GM18508 (cell line): ENCODE results near the gene MED13.
"Not testable (repeated sequence)": the region's sequence is repeated elsewhere in the genome, so short reads cannot be mapped to it uniquely, and the experiment has no call there.

Source experiments
- ATAC-seq: cut with Tn5 transposase; IDR thresholded peaks from one replicate; pipeline ENCODE4 v1.9.1; 2021; ENCODE audit warnings: moderate number of reproducible peaks; ENCODE audit not compliant: insufficient read depth, unreplicated experiment

Gene MED13

DNA sequence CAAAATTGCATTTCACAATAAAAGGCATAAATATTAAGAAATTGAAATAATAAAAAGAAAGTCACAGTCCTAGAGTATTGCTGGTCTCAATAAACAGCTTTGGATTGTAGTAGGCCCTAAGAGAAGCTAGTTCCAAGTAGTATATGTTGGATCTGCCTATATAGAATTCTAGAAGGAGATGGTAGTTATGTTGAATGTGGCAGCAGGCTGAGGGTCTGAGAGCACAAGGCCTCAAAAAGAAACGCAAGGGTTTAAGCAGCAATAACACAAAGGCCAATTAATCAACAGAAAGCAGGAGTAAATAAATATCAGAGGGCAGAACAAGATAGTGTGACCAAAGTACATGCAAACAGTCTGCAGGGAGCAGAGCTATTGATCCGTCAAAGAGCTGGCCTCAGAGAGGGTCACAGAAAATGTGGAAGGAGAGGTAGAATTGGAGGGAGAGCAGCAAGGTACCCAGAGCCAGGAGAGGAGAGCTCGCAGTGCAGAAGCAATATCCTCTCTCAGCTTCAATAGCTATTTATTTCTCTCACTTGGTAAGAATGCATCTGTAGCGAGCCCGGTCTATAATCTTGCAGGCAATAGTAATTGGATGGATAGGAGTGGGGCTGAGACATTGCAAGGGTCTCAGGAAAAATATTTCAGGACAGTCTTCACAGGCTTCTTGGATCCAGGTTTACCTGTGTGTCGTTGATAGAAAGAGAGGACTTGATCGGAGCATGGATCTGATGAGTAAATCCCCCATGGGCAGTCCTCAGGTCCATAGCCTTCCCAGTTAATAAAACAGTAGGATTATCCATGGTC lies 25.1 kb upstream of the MED13 start:
- ATAC-seq = no peak

DNA sequence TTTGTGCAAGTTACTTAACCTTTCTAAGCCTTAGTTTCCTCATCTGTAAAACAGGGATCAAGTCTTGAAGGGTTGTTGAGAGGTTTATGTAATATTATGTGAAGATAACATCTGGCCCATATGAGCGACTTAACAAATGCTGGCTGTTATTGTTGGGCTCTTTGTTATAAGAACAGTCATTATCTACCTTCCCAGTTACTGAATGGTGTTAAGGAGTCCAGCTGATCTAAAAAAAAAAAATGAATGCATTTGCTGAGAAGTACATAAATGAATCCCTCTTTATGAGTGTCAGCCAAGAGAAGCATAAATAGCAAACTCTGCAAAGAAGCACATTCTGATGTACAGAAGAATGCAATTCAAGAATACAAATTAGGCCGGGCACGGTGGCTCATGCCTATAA lies 24.3 kb upstream of the MED13 start:
- ATAC-seq = no peak

DNA sequence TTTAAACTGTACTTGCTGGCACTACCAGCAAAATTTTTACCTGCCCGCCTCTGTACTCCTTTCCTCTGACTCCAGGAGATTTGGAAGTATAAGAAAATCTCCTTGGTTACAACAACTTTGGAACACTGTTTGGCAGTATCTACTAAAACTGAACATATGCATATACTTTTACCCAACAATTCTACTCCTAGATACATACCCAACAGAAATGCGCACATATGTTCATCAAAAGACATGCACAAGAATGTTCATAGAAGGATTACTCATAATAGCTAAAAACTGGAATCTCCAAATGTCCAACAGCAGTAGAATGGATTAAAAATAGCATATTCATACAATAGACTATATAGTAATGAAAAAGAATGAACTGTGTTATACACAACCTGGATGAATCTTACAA lies 21.7 kb upstream of the MED13 start:
- no peak for ATAC-seq

DNA sequence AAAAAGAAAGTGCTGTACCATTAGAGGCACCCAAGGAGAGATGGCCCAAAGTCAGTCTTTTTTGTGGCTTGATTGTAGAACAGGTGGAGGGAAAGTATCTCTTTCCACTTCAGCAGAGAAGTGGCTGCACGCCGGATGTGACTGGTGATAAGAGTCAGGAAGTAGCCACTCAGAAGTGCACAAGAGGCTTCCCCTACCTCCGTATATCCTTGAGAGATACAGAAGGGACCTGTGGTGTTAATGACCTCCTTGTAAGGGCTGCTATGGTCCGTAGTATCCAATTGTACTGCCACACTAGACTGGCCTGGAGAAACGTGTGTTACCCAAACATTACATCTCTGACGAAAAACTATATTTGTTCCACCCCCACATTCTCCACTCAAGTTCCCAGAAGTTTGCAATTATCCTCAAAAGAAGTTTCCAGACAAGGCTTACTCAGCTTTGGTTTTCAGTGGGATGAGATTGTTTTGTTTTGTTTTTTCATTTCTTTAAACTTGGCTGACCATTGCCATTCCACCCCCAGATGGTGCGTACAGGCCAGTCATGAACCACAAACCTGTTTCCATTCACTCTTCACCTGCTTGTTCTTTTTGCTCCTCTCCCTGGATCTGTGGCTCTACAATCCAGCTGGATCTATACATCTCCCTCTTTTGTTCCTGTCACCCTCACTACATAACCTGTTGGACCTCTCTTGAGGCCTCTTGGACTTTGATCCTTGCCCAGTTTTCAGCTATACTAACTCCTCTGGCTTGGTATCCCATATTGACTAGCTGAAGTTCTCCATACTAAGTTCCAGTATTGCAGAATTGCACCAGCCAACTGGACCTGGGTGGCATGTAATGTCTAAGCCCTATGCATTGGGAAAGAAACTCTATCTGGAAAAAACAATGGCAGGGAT lies 20.7 kb upstream of the MED13 start:
- no peak for ATAC-seq

DNA sequence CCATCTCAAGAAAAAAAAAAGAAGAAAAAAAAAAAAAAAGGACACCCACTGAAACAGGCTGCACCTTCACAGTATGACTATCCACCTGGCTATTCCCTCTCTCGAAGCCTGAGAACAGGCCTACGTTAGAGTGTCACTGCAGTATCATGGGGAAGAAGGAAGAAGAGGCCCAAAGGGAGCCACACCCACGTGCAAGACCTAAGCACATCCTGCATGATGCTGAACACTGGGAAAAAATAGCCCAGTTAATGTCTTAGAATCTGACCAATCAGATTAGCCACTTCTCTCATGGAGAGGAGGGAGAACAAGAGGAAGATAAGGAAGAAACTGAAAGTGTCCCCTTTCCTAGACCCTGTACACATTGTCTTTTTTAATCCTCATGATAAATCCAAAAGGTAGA lies 19.5 kb upstream of the MED13 start:
- ATAC-seq = no peak

DNA sequence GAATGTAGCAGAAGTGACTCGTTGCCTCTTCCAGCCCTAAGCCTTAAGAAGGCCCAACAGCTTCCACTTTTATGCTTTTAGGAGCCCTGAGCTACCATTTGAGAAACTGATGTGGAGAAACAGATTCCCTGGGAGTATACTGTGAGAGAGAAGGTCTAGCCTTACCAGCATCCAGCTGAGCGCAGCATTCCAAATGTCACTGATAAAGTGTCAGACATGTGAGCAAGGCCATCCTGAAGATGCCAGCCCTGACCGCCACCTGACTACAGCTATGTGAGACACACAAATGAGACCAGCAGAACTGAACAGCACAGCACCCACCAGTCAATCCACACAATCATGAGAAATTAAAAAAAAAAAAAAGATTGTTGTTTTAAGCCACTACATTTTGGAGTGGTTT lies 18.6 kb upstream of the MED13 start:
- no peak for ATAC-seq

DNA sequence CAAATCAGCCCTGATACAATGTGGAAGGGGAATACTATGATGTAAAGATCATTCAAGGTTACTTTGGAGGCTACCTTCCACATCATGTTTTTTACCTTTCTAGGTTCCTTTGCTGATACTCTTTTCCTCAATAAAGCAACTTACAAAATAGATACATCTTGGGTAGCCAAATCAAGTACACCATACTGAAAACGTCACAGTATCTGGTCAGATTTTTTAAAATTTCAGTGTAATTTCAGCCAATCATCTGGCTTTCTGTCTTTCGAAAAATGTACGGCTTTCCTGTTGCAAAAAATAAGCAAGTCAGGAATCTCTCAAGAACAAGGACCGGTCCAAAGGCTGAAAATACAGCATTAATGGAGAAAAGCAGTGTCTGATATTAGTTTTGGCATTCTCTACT lies 15.6 kb upstream of the MED13 start:
- ATAC-seq = no peak

DNA sequence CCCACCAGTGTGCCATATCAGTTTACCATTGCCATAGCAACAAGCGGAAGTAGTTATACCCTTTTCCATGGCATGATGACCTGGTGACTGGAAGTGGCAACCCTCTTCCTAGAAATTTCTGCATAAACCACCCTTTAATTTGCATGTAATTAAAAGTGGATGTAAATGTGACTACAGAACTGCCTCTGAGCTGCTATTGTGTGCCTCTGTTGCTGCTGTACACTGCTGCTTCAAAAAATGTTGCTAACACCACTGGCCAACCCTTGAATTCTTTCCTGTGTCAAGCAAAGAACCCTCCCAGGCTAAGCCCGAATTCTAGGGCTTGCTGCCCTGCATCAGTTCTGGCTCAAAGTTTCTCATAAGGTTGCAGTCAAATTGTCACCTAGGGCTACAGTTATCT lies 12.9 kb upstream of the MED13 start:
- ATAC-seq = no peak

DNA sequence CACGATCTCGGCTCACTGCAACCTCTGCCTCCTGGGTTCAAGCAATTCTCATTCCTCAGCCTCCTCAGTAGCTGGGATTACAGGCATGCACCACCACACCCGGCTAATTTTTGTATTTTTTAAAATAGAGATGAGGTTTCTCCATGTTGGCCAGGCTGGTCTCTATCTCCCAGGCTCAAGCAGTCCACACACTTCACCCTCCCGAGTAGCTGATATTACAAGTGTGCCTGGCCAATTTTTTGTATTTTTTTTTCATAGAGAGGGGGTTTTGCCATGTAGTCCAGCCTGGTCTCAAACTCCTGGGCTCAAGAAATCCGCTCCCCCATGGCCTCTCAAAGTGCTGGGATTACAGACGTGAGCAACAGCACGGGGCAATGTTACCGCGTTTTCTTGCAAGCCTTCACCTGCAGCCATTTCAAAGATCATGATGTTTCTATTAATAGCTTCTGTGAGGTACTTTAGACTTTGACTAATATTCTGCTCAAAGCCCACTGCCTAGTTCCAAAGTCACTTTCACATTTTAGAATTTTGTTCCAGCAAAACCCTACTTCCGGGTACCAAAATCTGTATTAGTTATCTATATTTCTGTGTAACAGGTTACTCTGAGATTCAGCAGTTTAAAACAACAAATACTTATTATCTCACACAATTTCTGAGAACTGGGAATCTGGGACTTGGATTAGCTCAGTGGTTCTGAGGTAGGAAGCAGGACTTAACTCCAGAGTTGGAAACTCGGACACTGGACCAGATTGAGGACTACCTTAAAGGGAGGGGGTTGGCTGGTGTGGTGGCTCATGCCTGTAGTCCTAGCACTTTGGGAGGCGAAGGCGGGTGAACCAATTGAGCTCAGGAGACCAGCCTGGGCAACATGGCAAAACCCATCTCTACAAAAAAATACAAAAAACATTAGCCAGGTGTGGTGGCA lies 12.0 kb upstream of the MED13 start:
- no peak for ATAC-seq

DNA sequence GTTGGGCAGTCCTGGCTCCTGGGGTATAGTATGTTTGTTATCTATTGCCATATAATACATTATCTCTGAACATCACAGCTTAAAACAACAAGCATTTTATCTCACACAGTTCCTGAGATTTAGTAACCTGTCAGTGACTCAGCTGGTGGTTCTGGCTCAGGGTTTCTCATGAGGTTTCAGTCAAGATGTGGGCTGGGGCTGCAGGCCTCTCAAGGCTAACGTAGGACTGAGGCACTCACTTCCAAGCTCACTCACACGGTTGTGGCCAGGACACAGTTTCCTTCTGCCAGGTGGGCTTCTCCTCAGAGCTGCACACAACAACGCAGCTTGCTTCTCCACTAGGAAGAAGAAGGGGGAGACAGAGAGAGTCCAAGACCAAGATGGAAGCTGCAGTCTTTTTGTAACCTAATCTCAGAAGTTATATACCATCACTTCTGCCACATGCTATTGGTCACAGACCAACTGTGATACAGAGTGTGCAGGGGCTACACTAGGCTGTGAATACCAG lies 10.3 kb upstream of the MED13 start:
- ATAC-seq = no peak

DNA sequence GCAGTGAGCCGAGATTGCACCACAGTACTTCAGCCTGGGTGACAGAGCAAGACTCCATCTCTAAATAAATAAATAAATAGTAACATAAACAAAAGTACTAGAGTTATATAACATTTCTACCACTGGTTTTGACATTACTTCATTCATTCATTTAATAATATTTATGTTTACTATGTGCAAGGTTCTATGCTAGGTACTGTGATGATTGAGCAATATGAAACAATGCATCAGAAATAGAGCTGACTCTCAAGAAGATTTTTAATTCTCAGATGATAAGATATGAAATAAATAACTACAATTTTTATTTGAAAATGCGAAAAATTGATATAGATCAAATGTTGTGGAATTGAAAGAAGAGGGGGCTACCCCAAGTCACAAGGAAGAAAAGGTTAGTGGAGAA lies 8.9 kb upstream of the MED13 start:
- no peak for ATAC-seq

DNA sequence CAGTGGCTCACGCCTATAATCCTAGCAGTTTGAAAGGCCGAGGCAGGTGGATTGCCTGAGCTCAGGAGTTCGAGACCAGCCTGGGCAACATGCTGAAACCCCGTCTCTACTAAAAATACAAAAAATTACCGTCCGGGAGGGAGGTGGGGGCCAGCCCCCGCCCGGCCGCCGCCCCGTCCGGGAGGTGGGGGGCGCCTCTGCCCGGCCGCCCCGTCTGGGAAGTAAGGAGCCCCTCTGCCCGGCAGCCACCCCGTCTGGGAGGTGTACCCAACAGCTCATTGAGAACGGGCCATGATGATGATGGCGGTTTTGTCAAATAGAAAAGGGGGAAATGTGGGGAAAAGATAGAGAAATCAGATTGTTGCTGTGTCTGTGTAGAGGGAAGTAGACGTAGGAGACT lies 7.8 kb upstream of the MED13 start:
- ATAC-seq = not testable (repeated sequence)

DNA sequence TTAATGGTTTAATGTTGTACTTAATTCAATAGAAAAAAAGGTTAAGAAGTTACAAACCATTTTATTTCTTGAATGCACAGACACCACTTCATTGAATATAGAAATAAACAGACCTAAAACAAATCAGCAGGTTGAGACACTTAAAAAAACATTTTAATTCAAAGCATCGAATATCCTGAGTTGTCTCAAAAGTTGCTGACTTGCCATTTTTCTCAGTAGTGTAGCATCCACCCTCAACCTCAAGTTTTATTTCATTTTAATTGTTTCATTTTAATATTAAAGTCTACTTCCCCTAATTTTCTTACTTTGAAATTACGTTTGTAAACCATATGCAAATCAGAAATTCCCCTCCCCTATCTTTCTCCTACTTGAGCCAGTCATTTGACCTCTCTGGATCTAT lies 5.8 kb upstream of the MED13 start:
- no peak for ATAC-seq

DNA sequence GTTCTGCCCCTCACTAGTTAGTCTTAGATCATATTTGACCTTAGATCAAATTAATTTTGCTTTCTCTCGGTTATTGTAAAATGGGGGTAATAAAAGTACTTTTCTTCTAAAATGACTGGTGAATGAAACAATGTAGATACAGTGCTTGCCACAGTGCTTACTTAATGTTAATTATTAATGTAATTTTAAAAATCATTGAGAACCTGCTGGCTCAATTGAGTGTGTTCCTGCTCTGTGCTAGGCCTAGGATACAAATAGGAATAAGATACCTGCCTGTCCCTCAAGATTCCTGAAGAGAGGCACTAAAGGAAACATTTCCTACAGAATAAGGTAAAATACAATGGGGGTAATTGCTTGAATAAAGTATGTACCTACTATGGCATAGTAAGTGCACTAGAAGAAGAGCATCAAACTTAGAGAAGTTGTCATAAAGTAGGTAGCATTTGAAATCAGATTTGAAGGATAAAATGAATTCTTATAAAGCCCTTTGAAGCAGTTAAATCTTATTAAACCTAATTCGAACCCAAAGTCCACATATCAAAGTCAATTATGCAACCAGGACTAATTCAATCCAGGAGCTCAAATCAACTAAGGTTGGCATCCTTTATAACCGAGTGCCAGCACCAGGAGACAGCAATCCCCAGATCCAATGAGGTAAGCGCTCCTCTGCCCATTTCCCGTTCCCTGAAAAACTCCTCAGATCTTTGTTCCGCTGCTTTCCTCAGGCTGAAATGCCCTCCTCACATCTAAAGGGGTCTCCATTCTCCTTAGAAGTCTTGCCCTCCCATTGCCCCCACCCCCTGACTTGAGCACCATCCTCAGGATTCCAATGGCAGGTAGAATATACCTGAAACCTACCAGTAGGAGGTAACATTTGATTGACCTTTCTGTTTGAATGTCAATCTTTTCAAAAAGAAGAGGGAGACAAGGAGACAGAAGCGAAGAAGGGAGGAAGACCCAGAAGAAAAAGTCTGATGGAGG lies 2.4 kb upstream of the MED13 start:
- ATAC-seq = no peak

DNA sequence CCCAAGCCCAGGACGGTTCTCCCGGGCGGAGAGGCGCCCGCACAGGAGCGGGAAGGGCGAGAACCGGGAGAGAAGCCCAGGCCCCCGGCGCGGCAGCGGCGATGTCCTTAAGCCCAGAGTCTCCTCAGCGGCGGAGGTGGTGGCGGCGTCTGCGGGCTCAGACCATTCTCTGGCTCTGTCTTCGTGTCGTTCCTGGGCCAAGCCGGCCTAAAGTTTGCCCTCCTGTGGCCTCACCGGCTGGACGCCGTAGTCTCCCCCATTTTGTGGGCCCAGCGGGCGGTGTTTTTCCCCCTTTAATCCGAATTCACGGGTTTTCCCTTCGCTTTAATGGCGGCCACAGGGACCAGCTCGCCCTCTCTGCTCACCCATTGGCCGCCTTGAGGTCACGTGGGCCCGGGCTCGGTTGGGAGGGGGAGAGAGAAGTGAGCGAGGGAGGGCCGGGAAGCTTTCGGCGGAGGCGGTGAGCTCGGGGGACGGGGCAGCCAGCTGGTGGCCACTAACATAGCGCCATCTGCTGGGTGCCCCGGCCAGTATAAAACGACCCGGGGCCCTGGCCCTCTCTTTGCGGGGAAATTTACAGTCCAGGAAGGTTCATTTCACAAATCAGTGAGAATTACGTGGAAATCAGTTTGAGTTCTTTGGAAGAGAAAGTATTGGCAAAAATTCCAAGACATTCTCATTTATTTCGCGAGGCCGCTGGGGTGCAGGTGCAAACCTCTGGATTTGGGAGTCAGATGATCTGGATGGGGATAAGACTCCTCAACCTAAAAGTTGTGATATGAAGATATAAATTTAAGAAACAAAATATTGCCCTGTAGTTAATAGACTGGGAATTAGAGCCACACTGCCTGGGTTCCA lies 762 bp upstream of the MED13 start:
- peak; percentile 34 for ATAC-seq

DNA sequence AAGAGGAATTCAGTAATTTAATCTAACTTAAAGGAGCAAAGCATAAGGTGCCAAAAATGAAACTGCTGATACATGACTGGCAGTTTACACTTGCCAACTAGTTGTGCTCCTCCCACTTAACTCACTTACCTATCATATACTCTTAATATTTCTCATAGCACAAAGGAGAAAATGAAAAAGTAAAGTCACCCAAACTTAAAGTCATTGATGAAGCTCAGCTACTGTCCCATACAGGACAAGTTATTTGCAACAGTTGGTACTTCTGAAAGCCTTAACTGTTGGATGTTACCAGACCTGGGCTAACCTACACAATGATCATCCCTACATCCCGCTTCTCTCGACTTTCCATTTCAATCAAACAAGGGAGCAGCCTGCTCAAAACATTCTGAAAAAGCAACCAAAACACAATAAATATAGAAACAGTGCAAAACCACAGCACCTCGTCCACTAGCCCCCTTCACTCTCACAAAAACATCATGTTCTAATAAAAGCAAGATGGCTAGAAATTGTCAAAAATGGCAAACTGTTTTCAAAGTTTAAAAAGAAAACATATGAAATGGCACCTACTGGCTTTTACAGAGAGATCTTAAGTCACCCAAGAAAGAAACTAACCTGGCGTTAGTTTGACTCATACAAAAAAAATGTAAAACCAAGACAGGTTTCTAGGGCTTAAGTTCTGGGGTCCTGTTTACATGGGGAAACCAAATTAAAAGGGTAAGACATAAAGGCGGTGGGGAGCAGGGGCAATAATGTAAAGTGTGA lies 868 bp downstream of the MED13 start:
- ATAC-seq = no peak

DNA sequence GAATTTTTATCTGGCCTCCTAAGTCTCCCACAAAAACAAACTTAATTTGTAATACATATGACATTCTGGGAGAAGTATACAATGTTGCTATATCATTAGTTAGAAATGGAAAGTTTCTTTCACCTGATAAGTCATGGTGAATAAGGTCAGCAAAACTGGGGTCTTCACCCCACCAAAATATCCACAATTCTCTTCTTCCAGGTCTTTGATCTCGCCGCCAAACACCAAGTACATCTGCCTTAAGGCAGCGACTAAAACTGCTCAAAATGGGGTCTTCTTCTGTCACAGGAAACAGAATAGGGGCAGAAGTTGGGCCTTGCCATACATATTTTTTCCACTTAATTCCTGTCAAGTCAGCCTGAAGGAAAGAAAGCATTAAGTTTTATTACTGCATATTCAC lies 2.1 kb downstream of the MED13 start:
- no peak for ATAC-seq

DNA sequence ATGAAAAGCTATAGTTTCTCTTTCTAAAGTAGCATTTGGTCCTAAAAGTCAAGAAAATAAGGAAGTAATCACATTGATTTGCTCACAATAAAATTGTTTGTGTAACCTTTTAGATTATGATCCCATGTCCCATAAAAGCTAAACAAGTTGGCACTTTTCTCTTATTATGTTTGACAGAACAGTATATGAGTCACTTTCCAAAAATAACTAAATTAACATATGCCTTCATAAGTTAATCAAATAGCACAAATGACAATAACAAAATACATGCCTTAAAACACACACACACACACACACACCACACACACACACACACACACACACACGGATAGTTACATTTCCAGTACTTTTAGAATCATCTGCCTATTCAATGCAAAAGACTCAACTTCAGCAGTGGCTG lies 2.8 kb downstream of the MED13 start:
- no peak for ATAC-seq
